BE2C (cell line): ENCODE results near the gene ANO6.
"Not testable (repeated sequence)": the region's sequence is repeated elsewhere in the genome, so short reads cannot be mapped to it uniquely, and the experiment has no call there.

Source experiments
- DNase-seq: peaks from one replicate; pipeline ENCODE4 v3.0.0-alpha.2; 2020
- H3K27me3 ChIP-seq: fragments of 250-450 bp; sonication (Bioruptor Pico); 2 replicates; pipeline ENCODE4 v1.5.1; 2020; ENCODE audit warnings: mild to moderate bottlenecking
- H3K36me3 ChIP-seq: fragments of 250-450 bp; sonication (Bioruptor Pico); 2 replicates; pipeline ENCODE4 v1.5.1; 2020; ENCODE audit warnings: mild to moderate bottlenecking
- H3K4me1 ChIP-seq: fragments of 250-450 bp; sonication (Bioruptor Pico); 2 replicates; pipeline ENCODE4 v1.5.1; 2020
- H3K4me3 ChIP-seq: 2 replicates; pipeline ENCODE4 v1.5.1; 2011; ENCODE audit warnings: low read depth, low read length
- H3K9me3 ChIP-seq: fragments of 250-450 bp; sonication (Bioruptor Pico); 2 replicates; pipeline ENCODE4 v1.5.1; 2020
- CTCF ChIP-seq: IDR thresholded peaks from 2 replicates; pipeline ENCODE4 v1.5.1; 2012; ENCODE audit warnings: mild to moderate bottlenecking, low read depth, low read length

The ANO6 gene

DNA sequence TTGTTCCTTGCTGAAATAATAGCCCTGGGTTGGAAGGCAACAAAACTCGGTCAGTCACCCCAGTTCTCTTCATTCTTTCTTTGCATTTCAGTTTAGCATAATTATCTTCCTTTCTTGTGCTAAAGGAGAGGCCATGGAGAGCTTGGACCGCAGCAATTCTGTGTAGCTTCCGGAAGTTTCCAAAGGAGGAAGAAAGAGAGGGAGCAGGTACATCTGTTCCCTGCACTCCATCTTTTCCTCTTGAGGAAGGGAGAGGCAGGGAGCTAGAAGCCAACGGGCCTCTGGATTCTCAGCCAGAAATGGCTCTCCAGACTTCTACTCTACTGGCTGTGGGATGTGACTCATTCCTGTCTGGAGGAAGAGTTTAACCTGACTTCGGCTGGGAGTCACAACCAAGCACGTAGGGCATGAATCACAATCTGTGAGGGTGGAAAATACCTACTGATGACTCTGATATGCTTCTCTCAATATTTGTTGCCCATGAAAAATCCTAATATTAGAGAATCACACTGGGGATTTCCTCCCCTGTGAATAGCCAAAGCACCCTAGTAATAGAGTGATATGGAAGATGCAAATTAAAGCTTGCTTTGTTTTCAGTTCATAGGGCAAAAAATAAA, 17.0 kb downstream of the ANO6 start:
- H3K4me1 ChIP-seq: peaks cover 33% of the 10 kb centered on the region
- peaks cover 4% of the 10 kb centered on the region for H3K36me3 ChIP-seq
- TF ChIP-seq CTCF: no peak
- no peaks in the 10 kb centered on the region for H3K9me3 ChIP-seq
- H3K4me3 ChIP-seq: no peak overlapping the region
- DNase-seq: peak; percentile 66
- no peaks in the 10 kb centered on the region for H3K27me3 ChIP-seq

- no peak for TF ChIP-seq CTCF
- Histone ChIP-seq H3K36me3 (no peaks in the 10 kb centered on the region; the same call in 1 of the 2 replicates), H3K9me3 (no peaks in the 10 kb centered on the region), H3K4me1 (peaks cover 33% of the 10 kb centered on the region), H3K4me3 (no peak overlapping the region; the same call in 1 of the 2 replicates), H3K27me3 (no peaks in the 10 kb centered on the region)
- peak; percentile 44 for DNase-seq
Observed at GRCh38 chr12:45234139-45234865, 18.4 kb downstream of the ANO6 start.

DNA sequence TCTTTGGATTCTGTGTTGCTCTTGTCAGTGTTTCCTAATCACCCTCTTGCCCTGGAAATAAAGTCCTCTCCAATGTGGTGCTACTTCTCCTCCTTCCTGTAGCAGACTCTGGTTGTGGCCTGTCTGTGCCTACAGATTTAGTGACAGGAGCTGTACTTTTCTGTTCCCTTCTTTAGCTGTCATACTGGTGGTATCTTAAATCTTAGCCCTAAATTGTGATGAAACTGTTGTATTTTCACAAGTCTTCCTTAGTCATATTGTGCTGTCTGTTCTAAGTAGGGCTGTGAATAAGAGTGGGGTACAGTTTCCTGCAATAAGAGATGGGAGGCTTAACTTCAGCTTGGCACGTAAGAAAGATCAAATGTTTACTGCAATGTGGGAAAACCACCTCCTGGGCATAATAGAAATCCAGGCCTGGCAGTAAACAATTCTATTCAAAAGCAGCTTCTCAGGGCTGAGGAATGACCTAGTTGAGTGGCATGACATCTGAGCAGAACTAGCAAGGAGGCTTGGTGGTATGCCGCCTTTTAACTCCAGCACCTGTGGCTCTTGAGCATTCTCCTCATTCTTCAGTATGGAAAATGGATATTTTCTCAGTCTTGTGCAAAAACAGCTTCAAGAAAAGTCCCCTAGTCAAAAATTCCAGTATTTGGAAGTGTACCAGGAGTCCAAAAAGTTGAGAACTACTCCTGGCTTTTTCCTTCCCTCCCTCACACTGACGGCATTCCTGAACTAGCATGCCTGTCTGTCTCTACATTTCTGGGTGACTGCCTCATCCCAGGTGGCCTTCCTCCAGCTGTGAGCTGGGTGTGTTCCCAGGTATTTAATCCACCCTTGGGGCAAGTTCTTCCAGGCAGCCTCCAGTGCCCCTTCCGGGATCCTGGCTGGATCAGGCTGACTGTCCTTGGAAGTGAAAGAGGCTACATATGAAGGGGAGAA, 19.5 kb downstream of the ANO6 start:
- no peak for TF ChIP-seq CTCF
- DNase-seq: no peak
- Histone ChIP-seq H3K36me3 (no peaks in the 10 kb centered on the region; the same call in 1 of the 2 replicates), H3K4me3 (no peak overlapping the region), H3K27me3 (no peaks in the 10 kb centered on the region), H3K4me1 (peaks cover 33% of the 10 kb centered on the region), H3K9me3 (no peaks in the 10 kb centered on the region)

DNA sequence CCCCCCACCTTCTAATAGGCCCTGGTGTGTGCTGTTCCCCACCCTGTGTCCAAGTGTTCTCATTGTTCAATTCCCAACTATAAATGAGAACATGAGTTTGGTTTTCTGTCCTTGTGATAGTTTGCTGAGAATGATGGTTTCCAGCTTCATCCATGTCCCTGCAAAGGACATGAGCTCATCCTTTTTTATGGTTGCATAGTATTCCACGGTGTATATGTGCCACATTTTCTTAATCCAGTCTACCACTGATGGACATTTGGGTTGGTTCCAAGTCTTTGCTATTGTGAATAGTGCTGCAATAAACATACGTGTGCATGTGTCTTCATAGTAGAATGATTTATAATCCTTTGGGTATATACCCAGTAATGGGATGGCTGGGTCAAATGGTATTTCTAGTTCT, 20.5 kb downstream of the ANO6 start:
- not testable (repeated sequence) for DNase-seq, H3K27me3 ChIP-seq, H3K9me3 ChIP-seq, H3K36me3 ChIP-seq, H3K4me3 ChIP-seq
- peaks cover 32% of the 10 kb centered on the region for H3K4me1 ChIP-seq

DNA sequence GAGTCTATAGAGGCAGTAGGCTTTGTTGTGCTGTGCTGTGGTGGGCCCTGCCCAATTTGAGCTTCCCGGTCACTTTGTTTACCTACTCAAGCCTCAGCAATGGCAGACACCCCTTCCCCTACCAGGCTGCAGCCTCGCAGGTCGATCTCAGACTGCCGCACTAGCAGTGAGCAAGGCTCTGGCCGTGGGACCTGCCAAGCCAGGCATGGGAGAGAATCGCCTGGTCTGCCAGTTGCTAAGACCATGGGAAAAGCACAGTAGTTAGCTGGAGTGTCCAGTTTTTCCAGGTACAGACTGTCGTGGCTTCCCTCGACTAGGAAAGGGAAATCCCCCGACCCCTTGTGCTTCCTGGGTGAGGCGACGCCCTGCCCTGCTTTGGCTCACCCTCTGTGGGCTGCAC, 26.3 kb downstream of the ANO6 start:
- Histone ChIP-seq H3K4me1 (no peaks in the 10 kb centered on the region), H3K9me3 (no peaks in the 10 kb centered on the region), H3K4me3 (no peak overlapping the region), H3K27me3 (no peaks in the 10 kb centered on the region), H3K36me3 (peaks cover 4% of the 10 kb centered on the region; the same call in 1 of the 2 replicates)
- no peak for DNase-seq
- no peak for TF ChIP-seq CTCF

DNA sequence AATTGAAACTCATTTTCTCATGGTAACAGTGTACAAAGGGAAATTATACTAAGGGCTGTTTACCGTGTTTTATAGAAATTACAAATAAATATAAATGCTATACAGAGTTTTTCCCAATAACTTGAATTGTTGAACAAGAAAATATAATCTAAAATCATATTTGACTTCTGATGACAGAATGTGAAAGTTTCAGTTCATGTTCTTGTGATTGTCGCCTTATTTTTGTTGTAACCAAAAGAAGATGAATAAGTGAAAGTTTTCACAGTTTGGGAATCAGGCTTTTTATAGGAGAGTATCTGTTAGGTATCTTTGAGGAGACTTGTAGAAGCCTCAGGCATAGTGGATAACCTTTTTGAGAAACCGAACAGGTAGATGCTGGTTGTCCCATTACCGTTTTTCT, 28.1 kb downstream of the ANO6 start:
- no peak for TF ChIP-seq CTCF
- H3K36me3 ChIP-seq: peaks cover 4% of the 10 kb centered on the region; the same call in 1 of the 2 replicates
- H3K9me3 ChIP-seq: no peaks in the 10 kb centered on the region
- H3K4me1 ChIP-seq: no peaks in the 10 kb centered on the region
- H3K27me3 ChIP-seq: no peaks in the 10 kb centered on the region
- no peak for DNase-seq
- no peak overlapping the region for H3K4me3 ChIP-seq
